ENCODE data around the gene TPSG1.

DNA sequence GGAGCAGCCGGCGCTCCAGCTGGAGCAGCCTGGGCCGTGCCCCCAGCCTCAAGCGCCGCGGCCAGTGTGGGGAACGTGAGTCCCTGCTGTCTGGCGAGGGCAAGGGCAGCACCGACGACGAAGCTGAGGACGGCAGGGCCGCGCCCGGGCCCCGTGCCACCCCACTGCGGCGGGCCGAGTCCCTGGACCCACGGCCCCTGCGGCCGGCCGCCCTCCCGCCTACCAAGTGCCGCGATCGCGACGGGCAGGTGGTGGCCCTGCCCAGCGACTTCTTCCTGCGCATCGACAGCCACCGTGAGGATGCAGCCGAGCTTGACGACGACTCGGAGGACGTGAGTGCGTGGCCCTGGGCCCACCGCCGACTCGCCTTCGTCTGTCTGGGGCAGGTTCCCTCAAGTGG is 16.0 kb downstream of the TPSG1 start:
- TF ChIP-seq TAF1 (IDR thresholded peaks at IDR 0.05; ENCODE audit: borderline replicate concordance, low read depth, low read length) = no peak
- TF ChIP-seq, protein P1, sequence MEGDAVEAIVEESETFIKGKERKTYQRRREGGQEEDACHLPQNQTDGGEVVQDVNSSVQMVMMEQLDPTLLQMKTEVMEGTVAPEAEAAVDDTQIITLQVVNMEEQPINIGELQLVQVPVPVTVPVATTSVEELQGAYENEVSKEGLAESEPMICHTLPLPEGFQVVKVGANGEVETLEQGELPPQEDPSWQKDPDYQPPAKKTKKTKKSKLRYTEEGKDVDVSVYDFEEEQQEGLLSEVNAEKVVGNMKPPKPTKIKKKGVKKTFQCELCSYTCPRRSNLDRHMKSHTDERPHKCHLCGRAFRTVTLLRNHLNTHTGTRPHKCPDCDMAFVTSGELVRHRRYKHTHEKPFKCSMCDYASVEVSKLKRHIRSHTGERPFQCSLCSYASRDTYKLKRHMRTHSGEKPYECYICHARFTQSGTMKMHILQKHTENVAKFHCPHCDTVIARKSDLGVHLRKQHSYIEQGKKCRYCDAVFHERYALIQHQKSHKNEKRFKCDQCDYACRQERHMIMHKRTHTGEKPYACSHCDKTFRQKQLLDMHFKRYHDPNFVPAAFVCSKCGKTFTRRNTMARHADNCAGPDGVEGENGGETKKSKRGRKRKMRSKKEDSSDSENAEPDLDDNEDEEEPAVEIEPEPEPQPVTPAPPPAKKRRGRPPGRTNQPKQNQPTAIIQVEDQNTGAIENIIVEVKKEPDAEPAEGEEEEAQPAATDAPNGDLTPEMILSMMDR (IDR thresholded peaks at IDR 0.05 in 2 of 3, conservative IDR thresholded peaks at IDR 0.05 in 1 of 3; ENCODE audit: control insufficient read depth in 2 of 3, extremely low read depth in 1 of 3, insufficient read depth in 1 of 3, low read depth in 3 of 3, low read length in 3 of 3) = no peak
- TF ChIP-seq EED (IDR thresholded peaks at IDR 0.05; ENCODE audit: low read depth) = no peak
- no peak for TF ChIP-seq EZH2 (IDR thresholded peaks at IDR 0.05; ENCODE audit: borderline replicate concordance, control insufficient read depth, low read depth, low read length)
- no peak for TF ChIP-seq TARDBP (IDR thresholded peaks at IDR 0.05; ENCODE audit: borderline replicate concordance)
- no peak for TF ChIP-seq RELA (IDR thresholded peaks at IDR 0.05; ENCODE audit: borderline replicate concordance, partially characterized antibody)
- TF ChIP-seq BHLHE40 (IDR thresholded peaks at IDR 0.05; ENCODE audit: borderline replicate concordance in 1 of 2, low read depth in 2 of 2, low read length in 1 of 2) = no peak
- no peak for TF ChIP-seq ZNF622 (IDR thresholded peaks at IDR 0.05)
- TF ChIP-seq ETV6 (conservative IDR thresholded peaks at IDR 0.05 in 1 of 2, IDR thresholded peaks at IDR 0.05 in 1 of 2; ENCODE audit: borderline replicate concordance in 1 of 2, low read depth in 1 of 2) = no peak
- TF ChIP-seq RAD21 (IDR thresholded peaks at IDR 0.05; ENCODE audit: insufficient read depth, low read depth, low read length) = no peak
- no peak for TF ChIP-seq POLR2A (IDR thresholded peaks at IDR 0.05; ENCODE audit: low read depth, low read length)
- TF ChIP-seq, protein P2, sequence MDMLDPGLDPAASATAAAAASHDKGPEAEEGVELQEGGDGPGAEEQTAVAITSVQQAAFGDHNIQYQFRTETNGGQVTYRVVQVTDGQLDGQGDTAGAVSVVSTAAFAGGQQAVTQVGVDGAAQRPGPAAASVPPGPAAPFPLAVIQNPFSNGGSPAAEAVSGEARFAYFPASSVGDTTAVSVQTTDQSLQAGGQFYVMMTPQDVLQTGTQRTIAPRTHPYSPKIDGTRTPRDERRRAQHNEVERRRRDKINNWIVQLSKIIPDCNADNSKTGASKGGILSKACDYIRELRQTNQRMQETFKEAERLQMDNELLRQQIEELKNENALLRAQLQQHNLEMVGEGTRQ (IDR thresholded peaks at IDR 0.05; ENCODE audit: borderline replicate concordance, low read depth, low read length) = no peak

Data from GM12878 (cell line).